ENCODE data around the gene EIF4G3.

Gene EIF4G3

DNA sequence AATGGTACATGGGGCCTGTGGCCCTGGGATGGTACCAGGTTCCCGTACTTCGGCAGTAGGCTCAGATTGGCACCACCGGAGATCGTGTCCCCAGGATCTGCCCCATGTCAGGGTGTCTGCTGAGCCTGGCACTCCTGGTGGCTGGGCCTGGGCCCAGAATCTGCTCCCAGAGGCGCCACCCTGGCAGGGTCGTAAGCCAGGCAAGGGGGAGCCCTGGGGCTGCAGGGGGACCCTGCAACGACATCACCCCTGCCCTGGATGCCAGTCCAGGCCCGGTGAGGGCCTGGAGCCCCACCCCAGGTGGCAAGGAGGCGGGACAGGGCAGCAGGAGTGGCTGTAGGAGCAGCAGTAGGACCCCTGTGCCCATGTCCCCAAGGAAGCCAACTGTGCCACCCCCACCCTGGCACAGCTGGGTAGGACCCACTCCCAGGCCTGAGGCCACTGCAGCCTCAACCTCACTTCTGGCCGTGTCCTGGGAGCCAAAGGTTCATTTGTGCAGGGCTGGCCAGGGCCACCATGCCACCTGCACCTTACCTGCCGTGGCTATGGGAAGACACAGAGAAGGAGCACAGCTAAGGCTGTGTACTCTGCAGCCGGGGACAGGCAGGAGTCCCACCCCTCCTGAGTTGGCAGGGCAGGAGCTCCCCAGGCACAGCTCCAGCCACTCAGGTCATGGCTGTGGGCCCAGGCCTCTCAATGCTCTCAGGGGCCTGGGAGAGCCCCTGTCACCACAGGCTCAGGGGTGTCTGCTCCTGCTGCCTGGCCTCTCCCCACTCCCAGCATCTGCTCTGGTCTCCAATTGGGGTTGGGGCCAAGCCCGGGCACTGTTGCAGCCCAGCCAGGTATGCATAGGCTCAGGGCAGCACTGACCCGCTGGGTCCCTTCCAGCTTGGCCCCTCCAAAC, 141.7 kb downstream of the EIF4G3 start:
- Histone ChIP-seq H3K79me2 (ENCODE audit: insufficient read depth, low read length) (peaks cover 92% of the 10 kb centered on the region), H3K27ac (ENCODE audit: low read depth, low read length) (no peak overlapping the region), H2AFZ (ENCODE audit: low read depth, low read length, severe bottlenecking) (no peak overlapping the region), H3K4me3 (ENCODE audit: insufficient read depth, low read length, poor library complexity, severe bottlenecking) (no peak overlapping the region), H3K27me3 (ENCODE audit: low read length) (no peaks in the 10 kb centered on the region), H3F3A (ENCODE audit: insufficient read depth) (0 out of 2 replicates have a peak, but pooled peaks cover 5% of the 10 kb centered on the region), H3K9me2 (replicated peaks; ENCODE audit: insufficient read depth, low read length) (no peaks in the 10 kb centered on the region), H3K9me3 (ENCODE audit: insufficient read depth, low read length) (peaks cover 19% of the 10 kb centered on the region; the same call in 1 of the 2 replicates), H4K20me1 (ENCODE audit: low read depth, low read length) (peaks cover 10% of the 10 kb centered on the region; the same call in 1 of the 2 replicates), H3K36me3 (ENCODE audit: low read length) (peaks cover 18% of the 10 kb centered on the region), H3K4me2 (ENCODE audit: low read depth, low read length, poor library complexity, severe bottlenecking) (no peak overlapping the region), H3K9ac (ENCODE audit: low read length) (no peak overlapping the region)
- TF ChIP-seq, protein P1, sequence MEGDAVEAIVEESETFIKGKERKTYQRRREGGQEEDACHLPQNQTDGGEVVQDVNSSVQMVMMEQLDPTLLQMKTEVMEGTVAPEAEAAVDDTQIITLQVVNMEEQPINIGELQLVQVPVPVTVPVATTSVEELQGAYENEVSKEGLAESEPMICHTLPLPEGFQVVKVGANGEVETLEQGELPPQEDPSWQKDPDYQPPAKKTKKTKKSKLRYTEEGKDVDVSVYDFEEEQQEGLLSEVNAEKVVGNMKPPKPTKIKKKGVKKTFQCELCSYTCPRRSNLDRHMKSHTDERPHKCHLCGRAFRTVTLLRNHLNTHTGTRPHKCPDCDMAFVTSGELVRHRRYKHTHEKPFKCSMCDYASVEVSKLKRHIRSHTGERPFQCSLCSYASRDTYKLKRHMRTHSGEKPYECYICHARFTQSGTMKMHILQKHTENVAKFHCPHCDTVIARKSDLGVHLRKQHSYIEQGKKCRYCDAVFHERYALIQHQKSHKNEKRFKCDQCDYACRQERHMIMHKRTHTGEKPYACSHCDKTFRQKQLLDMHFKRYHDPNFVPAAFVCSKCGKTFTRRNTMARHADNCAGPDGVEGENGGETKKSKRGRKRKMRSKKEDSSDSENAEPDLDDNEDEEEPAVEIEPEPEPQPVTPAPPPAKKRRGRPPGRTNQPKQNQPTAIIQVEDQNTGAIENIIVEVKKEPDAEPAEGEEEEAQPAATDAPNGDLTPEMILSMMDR (IDR thresholded peaks at IDR 0.05; ENCODE audit: insufficient read depth, low read length, poor library complexity, severe bottlenecking) = no peak
- no peak for TF ChIP-seq EZH2phosphoT487 (conservative IDR thresholded peaks at IDR 0.05; ENCODE audit: low read length)

DNA sequence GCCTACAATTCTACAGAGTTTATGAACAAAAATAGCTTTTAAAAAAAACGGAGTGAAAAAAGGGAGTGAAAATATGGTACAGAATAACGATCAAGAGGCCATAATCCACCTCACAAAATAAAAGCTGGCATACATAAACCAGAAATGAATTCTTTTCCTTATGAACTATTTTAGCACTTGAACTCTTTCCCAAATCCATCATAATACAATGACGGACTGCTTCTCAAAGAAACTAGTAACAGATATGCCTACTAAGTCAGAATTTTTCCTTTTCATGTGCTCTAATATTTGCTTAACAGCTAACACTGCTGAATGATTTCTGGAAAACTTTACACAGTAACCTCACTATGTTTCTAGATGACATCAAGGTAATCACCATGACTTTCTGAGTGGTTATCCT, 144.0 kb downstream of the EIF4G3 start:
- Histone ChIP-seq H3K4me2 (ENCODE audit: low read depth, low read length, poor library complexity, severe bottlenecking) (no peak overlapping the region), H3K79me2 (ENCODE audit: insufficient read depth, low read length) (peaks cover 90% of the 10 kb centered on the region), H4K20me1 (ENCODE audit: low read depth, low read length) (peaks cover 10% of the 10 kb centered on the region; the same call in 1 of the 2 replicates), H3K9ac (ENCODE audit: low read length) (no peak overlapping the region), H3K27ac (ENCODE audit: low read depth, low read length) (no peak overlapping the region), H3K9me3 (ENCODE audit: insufficient read depth, low read length) (peaks cover 18% of the 10 kb centered on the region; the same call in 1 of the 2 replicates), H3K36me3 (ENCODE audit: low read length) (peaks cover 11% of the 10 kb centered on the region), H3K27me3 (ENCODE audit: low read length) (no peaks in the 10 kb centered on the region), H3F3A (ENCODE audit: insufficient read depth) (0 out of 2 replicates have a peak, but pooled peaks cover 5% of the 10 kb centered on the region), H2AFZ (ENCODE audit: low read depth, low read length, severe bottlenecking) (no peak overlapping the region), H3K9me2 (replicated peaks; ENCODE audit: insufficient read depth, low read length) (no peaks in the 10 kb centered on the region), H3K4me3 (ENCODE audit: insufficient read depth, low read length, poor library complexity, severe bottlenecking) (no peak overlapping the region)
- no peak for TF ChIP-seq EZH2phosphoT487 (conservative IDR thresholded peaks at IDR 0.05; ENCODE audit: low read length)
- TF ChIP-seq, protein P1 (IDR thresholded peaks at IDR 0.05; ENCODE audit: insufficient read depth, low read length, poor library complexity, severe bottlenecking) = no peak

DNA sequence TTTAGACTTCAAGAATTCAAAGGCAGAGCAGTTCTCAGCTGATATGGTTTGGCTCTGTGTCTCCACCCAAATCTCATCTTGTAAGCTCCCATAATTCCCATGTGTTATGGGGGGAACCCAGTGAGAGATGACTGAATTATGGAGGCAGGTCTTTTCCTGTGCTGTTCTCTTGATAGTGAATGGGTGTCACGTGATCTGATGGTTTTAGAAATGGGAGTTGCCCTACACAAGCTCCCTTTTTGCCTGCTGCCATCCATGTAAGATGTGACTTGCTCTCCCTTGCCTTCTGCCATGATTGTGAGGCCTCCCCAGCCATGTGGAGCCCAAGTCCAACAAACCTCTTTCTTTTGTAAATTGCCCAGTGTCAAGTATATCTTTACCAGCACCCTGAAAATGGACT, 146.5 kb downstream of the EIF4G3 start:
- no peak overlapping the region for H3K4me2 ChIP-seq (ENCODE audit: low read depth, low read length, poor library complexity, severe bottlenecking)
- H3K27ac ChIP-seq (ENCODE audit: low read depth, low read length) = no peak overlapping the region
- no peaks in the 10 kb centered on the region for H3K27me3 ChIP-seq (ENCODE audit: low read length)
- TF ChIP-seq, protein P1 (IDR thresholded peaks at IDR 0.05; ENCODE audit: insufficient read depth, low read length, poor library complexity, severe bottlenecking) = no peak
- no peak for TF ChIP-seq EZH2phosphoT487 (conservative IDR thresholded peaks at IDR 0.05; ENCODE audit: low read length)
- H3K36me3 ChIP-seq (ENCODE audit: low read length) = no peaks in the 10 kb centered on the region
- no peak overlapping the region for H3K4me3 ChIP-seq (ENCODE audit: insufficient read depth, low read length, poor library complexity, severe bottlenecking)
- H3F3A ChIP-seq (ENCODE audit: insufficient read depth) = 0 out of 2 replicates have a peak, but pooled peaks cover 5% of the 10 kb centered on the region
- peaks cover 83% of the 10 kb centered on the region for H3K79me2 ChIP-seq (ENCODE audit: insufficient read depth, low read length)
- no peak overlapping the region for H2AFZ ChIP-seq (ENCODE audit: low read depth, low read length, severe bottlenecking)
- H3K9me2 ChIP-seq (replicated peaks; ENCODE audit: insufficient read depth, low read length) = no peaks in the 10 kb centered on the region
- H4K20me1 ChIP-seq (ENCODE audit: low read depth, low read length) = peaks cover 10% of the 10 kb centered on the region; the same call in 1 of the 2 replicates
- no peaks in the 10 kb centered on the region for H3K9me3 ChIP-seq (ENCODE audit: insufficient read depth, low read length)
- no peak overlapping the region for H3K9ac ChIP-seq (ENCODE audit: low read length)
